ENCODE data around the gene DMRTC2.

Gene DMRTC2

DNA sequence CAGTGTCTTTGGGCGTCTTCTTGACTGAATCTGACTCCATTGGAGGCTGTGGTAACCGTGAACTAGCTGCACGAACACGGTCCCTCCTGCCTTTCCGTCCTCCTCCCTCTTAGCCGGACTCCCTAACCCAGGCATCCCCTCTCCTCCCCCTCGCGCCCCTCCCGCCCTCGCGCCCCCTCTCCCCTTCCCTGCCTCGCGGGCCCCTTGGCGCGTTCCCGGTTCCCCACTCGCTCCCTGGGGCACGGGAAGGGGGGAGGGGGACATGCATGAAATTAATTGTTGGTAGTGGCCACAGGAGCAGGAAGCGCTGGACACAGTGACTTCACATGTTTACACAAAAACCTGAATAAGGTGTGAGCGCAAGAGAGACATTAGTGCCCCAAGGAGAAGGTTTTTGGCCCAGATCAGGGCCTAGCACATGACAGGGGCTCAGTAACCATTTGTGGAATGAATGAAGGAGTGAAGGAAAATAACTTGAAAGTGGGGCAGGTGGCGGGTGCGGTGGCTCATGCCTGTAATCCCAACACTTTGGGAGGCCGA is 279 bp downstream of the DMRTC2 start:
- Histone ChIP-seq H2AFZ (ENCODE audit: low read depth, low read length) (no peak overlapping the region), H3K4me1 (ENCODE audit: low read length) (no peaks in the 10 kb centered on the region), H3K4me2 (ENCODE audit: low read length) (no peak overlapping the region), H3K36me3 (replicated peaks; ENCODE audit: low read depth, low read length) (no peaks in the 10 kb centered on the region), H3K27me3 (ENCODE audit: low read depth, low read length) (peaks cover 12% of the 10 kb centered on the region), H3K9ac (ENCODE audit: low read length) (no peak overlapping the region), H3K9me3 (ENCODE audit: insufficient read depth, low read length) (no peaks in the 10 kb centered on the region), H3K4me3 (ENCODE audit: low read length) (no peak overlapping the region), H3K79me2 (ENCODE audit: low read length) (no peaks in the 10 kb centered on the region), H3K27ac (ENCODE audit: low read length) (no peak overlapping the region), H4K20me1 (ENCODE audit: insufficient read depth, low read length) (no peaks in the 10 kb centered on the region)
- no peak for TF ChIP-seq EZH2phosphoT487 (IDR thresholded peaks at IDR 0.05; ENCODE audit: low read depth)
- TF ChIP-seq, protein P1, sequence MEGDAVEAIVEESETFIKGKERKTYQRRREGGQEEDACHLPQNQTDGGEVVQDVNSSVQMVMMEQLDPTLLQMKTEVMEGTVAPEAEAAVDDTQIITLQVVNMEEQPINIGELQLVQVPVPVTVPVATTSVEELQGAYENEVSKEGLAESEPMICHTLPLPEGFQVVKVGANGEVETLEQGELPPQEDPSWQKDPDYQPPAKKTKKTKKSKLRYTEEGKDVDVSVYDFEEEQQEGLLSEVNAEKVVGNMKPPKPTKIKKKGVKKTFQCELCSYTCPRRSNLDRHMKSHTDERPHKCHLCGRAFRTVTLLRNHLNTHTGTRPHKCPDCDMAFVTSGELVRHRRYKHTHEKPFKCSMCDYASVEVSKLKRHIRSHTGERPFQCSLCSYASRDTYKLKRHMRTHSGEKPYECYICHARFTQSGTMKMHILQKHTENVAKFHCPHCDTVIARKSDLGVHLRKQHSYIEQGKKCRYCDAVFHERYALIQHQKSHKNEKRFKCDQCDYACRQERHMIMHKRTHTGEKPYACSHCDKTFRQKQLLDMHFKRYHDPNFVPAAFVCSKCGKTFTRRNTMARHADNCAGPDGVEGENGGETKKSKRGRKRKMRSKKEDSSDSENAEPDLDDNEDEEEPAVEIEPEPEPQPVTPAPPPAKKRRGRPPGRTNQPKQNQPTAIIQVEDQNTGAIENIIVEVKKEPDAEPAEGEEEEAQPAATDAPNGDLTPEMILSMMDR (IDR thresholded peaks at IDR 0.05; ENCODE audit: low read depth, low read length): no peak

DNA sequence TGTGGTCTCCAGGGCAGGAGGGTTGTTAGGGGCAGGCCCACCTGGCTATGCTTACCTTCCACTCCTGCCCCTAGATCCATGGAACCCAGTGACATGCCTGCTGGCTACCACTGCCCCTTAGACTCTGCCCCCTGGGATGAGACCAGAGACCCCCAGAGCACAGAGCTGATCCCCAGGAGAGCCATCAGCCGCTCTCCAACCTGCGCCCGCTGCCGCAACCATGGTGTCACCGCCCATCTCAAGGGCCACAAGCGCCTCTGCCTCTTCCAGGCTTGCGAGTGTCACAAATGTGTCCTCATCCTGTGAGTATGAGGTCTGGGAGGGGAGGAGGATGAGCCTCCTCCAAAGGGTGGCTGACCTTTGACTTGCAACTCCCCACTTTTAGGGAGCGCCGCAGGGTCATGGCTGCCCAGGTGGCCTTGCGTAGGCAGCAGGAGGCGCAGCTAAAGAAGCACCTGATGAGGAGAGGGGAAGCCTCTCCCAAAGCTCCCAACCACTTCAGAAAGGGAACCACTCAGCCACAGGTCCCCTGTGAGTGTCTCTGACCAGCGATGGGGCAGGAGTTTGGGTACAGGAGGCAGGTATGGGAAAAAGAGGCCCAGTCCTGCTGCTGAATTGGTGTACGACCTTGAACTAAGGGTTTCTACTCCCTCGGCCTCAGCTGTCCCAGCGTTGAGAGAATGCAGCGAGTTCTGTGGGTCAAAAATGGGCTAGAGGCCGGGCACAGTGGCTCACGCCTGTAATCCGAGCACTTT is 2.7 kb downstream of the DMRTC2 start:
- no peaks in the 10 kb centered on the region for H3K79me2 ChIP-seq (ENCODE audit: low read length)
- no peaks in the 10 kb centered on the region for H3K9me3 ChIP-seq (ENCODE audit: insufficient read depth, low read length)
- TF ChIP-seq EZH2phosphoT487 (IDR thresholded peaks at IDR 0.05; ENCODE audit: low read depth): no peak
- TF ChIP-seq, protein P1 (IDR thresholded peaks at IDR 0.05; ENCODE audit: low read depth, low read length): no peak
- no peaks in the 10 kb centered on the region for H4K20me1 ChIP-seq (ENCODE audit: insufficient read depth, low read length)
- no peaks in the 10 kb centered on the region for H3K36me3 ChIP-seq (replicated peaks; ENCODE audit: low read depth, low read length)
- no peak overlapping the region for H3K27ac ChIP-seq (ENCODE audit: low read length)
- no peak overlapping the region for H3K9ac ChIP-seq (ENCODE audit: low read length)
- H3K4me3 ChIP-seq (ENCODE audit: low read length): no peak overlapping the region
- no peaks in the 10 kb centered on the region for H3K4me1 ChIP-seq (ENCODE audit: low read length)
- no peak overlapping the region for H2AFZ ChIP-seq (ENCODE audit: low read depth, low read length)
- peaks cover 31% of the 10 kb centered on the region for H3K27me3 ChIP-seq (ENCODE audit: low read depth, low read length)
- no peak overlapping the region for H3K4me2 ChIP-seq (ENCODE audit: low read length)

DNA sequence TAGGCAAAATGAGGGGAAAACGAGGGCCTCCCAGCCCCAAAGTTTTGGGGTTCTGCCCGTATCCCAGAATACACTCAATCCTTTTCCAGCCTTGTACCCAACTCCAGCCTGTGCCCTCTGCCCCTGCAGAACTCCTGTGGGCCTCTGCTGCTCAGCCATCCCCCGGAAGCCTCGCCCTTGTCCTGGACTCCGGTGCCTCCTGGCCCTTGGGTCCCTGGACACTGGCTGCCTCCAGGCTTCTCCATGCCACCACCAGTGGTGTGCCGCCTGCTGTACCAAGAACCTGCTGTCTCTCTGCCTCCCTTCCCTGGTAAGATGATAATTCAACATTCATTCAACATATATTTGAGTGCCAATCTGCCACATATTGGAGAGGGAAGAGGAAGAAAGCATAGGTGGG is 3.8 kb downstream of the DMRTC2 start:
- Histone ChIP-seq H3K36me3 (replicated peaks; ENCODE audit: low read depth, low read length) (no peaks in the 10 kb centered on the region), H3K4me1 (ENCODE audit: low read length) (no peaks in the 10 kb centered on the region), H3K79me2 (ENCODE audit: low read length) (no peaks in the 10 kb centered on the region), H4K20me1 (ENCODE audit: insufficient read depth, low read length) (no peaks in the 10 kb centered on the region), H3K4me3 (ENCODE audit: low read length) (no peak overlapping the region), H3K9me3 (ENCODE audit: insufficient read depth, low read length) (no peaks in the 10 kb centered on the region), H3K4me2 (ENCODE audit: low read length) (no peak overlapping the region), H3K27ac (ENCODE audit: low read length) (no peak overlapping the region), H2AFZ (ENCODE audit: low read depth, low read length) (no peak overlapping the region), H3K27me3 (ENCODE audit: low read depth, low read length) (peaks cover 42% of the 10 kb centered on the region), H3K9ac (ENCODE audit: low read length) (no peak overlapping the region)
- TF ChIP-seq EZH2phosphoT487 (IDR thresholded peaks at IDR 0.05; ENCODE audit: low read depth): no peak
- TF ChIP-seq, protein P1 (IDR thresholded peaks at IDR 0.05; ENCODE audit: low read depth, low read length): no peak

DNA sequence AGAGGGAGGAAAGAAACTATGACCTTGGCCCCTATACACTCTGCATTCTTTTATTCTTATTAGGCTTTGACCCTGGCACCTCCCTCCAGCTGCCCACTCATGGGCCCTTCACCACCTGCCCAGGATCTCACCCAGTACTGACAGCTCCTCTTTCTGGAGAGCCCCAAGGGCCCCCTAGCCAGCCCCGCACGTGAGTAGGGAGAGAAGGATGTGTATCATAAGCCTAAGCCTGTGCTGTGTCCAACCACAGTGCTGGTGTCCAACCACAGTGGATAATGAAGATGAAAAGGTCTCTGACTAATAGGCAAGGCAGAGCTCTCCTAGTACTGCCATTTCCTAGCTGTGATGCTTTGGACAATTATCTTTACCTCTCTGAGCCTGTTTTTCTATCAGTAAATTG is 4.2 kb downstream of the DMRTC2 start:
- Histone ChIP-seq H3K4me2 (ENCODE audit: low read length) (no peak overlapping the region), H3K4me3 (ENCODE audit: low read length) (no peak overlapping the region), H3K36me3 (replicated peaks; ENCODE audit: low read depth, low read length) (no peaks in the 10 kb centered on the region), H3K9ac (ENCODE audit: low read length) (no peak overlapping the region), H3K27me3 (ENCODE audit: low read depth, low read length) (peaks cover 46% of the 10 kb centered on the region), H3K9me3 (ENCODE audit: insufficient read depth, low read length) (no peaks in the 10 kb centered on the region), H2AFZ (ENCODE audit: low read depth, low read length) (no peak overlapping the region), H3K27ac (ENCODE audit: low read length) (no peak overlapping the region), H4K20me1 (ENCODE audit: insufficient read depth, low read length) (no peaks in the 10 kb centered on the region), H3K4me1 (ENCODE audit: low read length) (no peaks in the 10 kb centered on the region), H3K79me2 (ENCODE audit: low read length) (no peaks in the 10 kb centered on the region)
- no peak for TF ChIP-seq EZH2phosphoT487 (IDR thresholded peaks at IDR 0.05; ENCODE audit: low read depth)
- TF ChIP-seq, protein P1 (IDR thresholded peaks at IDR 0.05; ENCODE audit: low read depth, low read length): no peak
